H1 (cell line): ENCODE results near the gene MPZ. TPM values are rescaled to one million over a fixed set of nuclear protein-coding genes. Genes with fewer than 3 reads are reported as not detected.

ENCODE experiments used
- CTCF ChIA-PET: fragments of 300-600 bp; sonication (Branson Sonifier 250); formaldehyde crosslinking; loops from one replicate; lab custom pipeline; 2021; ENCODE audit not compliant: partially characterized antibody; lab: Charles Lee
- POLR2A ChIA-PET: fragments of 300-600 bp; sonication (Branson Sonifier 250); formaldehyde crosslinking; loops from one replicate; lab custom pipeline; 2021; ENCODE audit warnings: inconsistent platforms; ENCODE audit not compliant: partially characterized antibody; lab: Charles Lee
- DNase-seq, 2 experiments: peaks; one replicate each; pipeline versions ENCODE4 v3.0.0 to v3.0.0-alpha.2; 2010 to 2022; ENCODE audit warnings: low spot score in 2 of 2, low read depth in 1 of 2, mixed read lengths in 1 of 2
- FAIRE-seq: peaks from 2 replicates; lab custom pipeline; 2011; peaks lifted over from hg19 to GRCh38; lab: Jason Lieb, UNC
- H2AFZ ChIP-seq: 2 replicates; pipeline ENCODE4 v1.8.1; 2012; ENCODE audit warnings: low read length, inconsistent platforms
- H2AK5ac ChIP-seq: 2 replicates; pipeline ENCODE4 v1.6.1; 2013; ENCODE audit warnings: low read depth, low read length
- H2BK120ac ChIP-seq: replicated peaks from 2 replicates; pipeline ENCODE3; 2013; ENCODE audit warnings: low read depth, low read length, inconsistent platforms
- H2BK12ac ChIP-seq: 2 replicates; pipeline ENCODE4 v1.6.1; 2013; ENCODE audit warnings: low read depth, low read length
- H2BK15ac ChIP-seq: 2 replicates; pipeline ENCODE4 v1.6.1; 2013; ENCODE audit warnings: low read length
- H2BK20ac ChIP-seq: 2 replicates; pipeline ENCODE4 v1.6.1; 2013; ENCODE audit warnings: low read length
- H2BK5ac ChIP-seq: 2 replicates; pipeline ENCODE4 v1.6.1; 2013; ENCODE audit warnings: low read depth, low read length
- H3K14ac ChIP-seq: 2 replicates; pipeline ENCODE4 v1.6.1; 2013; ENCODE audit warnings: inconsistent platforms; ENCODE audit not compliant: insufficient read length
- H3K18ac ChIP-seq: 2 replicates; pipeline ENCODE4 v1.6.1; 2013; ENCODE audit warnings: low read length; ENCODE audit errors: extremely low read depth
- H3K23ac ChIP-seq: 2 replicates; pipeline ENCODE4 v1.6.1; 2013; ENCODE audit warnings: inconsistent platforms; ENCODE audit not compliant: insufficient read length
- H3K23me2 ChIP-seq: 2 replicates; pipeline ENCODE4 v1.6.1; 2013; ENCODE audit warnings: low read depth, low read length
- H3K27ac ChIP-seq: 2 replicates; pipeline ENCODE4 v1.6.1; 2011; ENCODE audit warnings: low read depth, low read length, inconsistent platforms
- H3K27me3 ChIP-seq, 4 experiments: replicated peaks in 1 of 4; 1 replicate in 1 of 4; 2 replicates in 3 of 4; pipeline versions ENCODE4 v1.6.1 to v1.8.1; 2011 to 2013; ENCODE audit warnings: low read length in 3 of 4, mild to moderate bottlenecking in 3 of 4, inconsistent platforms in 2 of 4, mixed read lengths in 2 of 4, moderate library complexity in 1 of 4; ENCODE audit not compliant: control insufficient read depth in 3 of 4, insufficient read depth in 3 of 4; ENCODE audit errors: extremely low read depth in 1 of 4
- H3K36me3 ChIP-seq, 4 experiments: 2 replicates each; pipeline versions ENCODE4 v1.6.1 to v1.8.1; 2011 to 2013; ENCODE audit warnings: mild to moderate bottlenecking in 4 of 4, low read length in 3 of 4, moderate library complexity in 2 of 4, control low read depth in 1 of 4, inconsistent platforms in 1 of 4; ENCODE audit not compliant: insufficient read depth in 4 of 4, control insufficient read depth in 2 of 4
- H3K4ac ChIP-seq: replicated peaks from 2 replicates; pipeline ENCODE3; 2013; ENCODE audit warnings: low read length, low read depth, mixed read lengths, inconsistent platforms; ENCODE audit not compliant: insufficient read length
- H3K4me1 ChIP-seq, 4 experiments: replicated peaks in 1 of 4; 1 replicate in 1 of 4; 2 replicates in 3 of 4; pipeline versions ENCODE4 v1.6.1 to v1.8.1; 2011 to 2013; ENCODE audit warnings: low read length in 3 of 4, inconsistent platforms in 2 of 4, mixed read lengths in 1 of 4; ENCODE audit not compliant: insufficient read depth in 4 of 4, control insufficient read depth in 3 of 4
- H3K4me2 ChIP-seq, 2 experiments: 2 replicates each; pipeline versions ENCODE4 v1.6.1 to v1.8.1; 2011 to 2013; ENCODE audit warnings: low read depth in 2 of 2, low read length in 2 of 2, control low read depth in 1 of 2, inconsistent platforms in 1 of 2, mild to moderate bottlenecking in 1 of 2; ENCODE audit not compliant: insufficient read depth in 1 of 2
- H3K4me3 ChIP-seq, 4 experiments: fragments of 200-600, 300-600 bp in 1 of 4; sonication (generic), shearing (Covaris generic), sonication (Bioruptor Twin) in 1 of 4; 2 replicates each; pipeline versions ENCODE4 v1.5.1 to v1.8.1; 2011 to 2016; ENCODE audit warnings: low read length in 4 of 4, low read depth in 3 of 4, control low read depth in 2 of 4, inconsistent platforms in 2 of 4, mild to moderate bottlenecking in 2 of 4, mixed read lengths in 1 of 4, moderate library complexity in 1 of 4; ENCODE audit not compliant: insufficient read depth in 2 of 4; ENCODE audit errors: extremely low read depth in 1 of 4
- H3K56ac ChIP-seq: replicated peaks from 2 replicates; pipeline ENCODE3; 2013; ENCODE audit warnings: low read depth, mild to moderate bottlenecking, mixed read lengths, low read length, inconsistent platforms; ENCODE audit not compliant: insufficient read length
- H3K79me1 ChIP-seq: 2 replicates; pipeline ENCODE4 v1.6.1; 2013; ENCODE audit warnings: low read depth, low read length, control low read depth
- H3K79me2 ChIP-seq, 2 experiments: 2 replicates each; pipeline versions ENCODE4 v1.6.1 to v1.8.1; 2012 to 2013; ENCODE audit warnings: low read length in 2 of 2, mild to moderate bottlenecking in 2 of 2, inconsistent platforms in 1 of 2; ENCODE audit not compliant: insufficient read depth in 2 of 2, control insufficient read depth in 1 of 2
- H3K9ac ChIP-seq, 4 experiments: replicated peaks in 1 of 4; 1 replicate in 1 of 4; 2 replicates in 3 of 4; pipeline versions ENCODE4 v1.6.1 to v1.8.1; 2011 to 2013; ENCODE audit warnings: low read depth in 3 of 4, low read length in 3 of 4, control low read depth in 2 of 4, mild to moderate bottlenecking in 2 of 4, moderate library complexity in 2 of 4, inconsistent platforms in 1 of 4; ENCODE audit errors: extremely low read depth in 1 of 4
- H3K9me3 ChIP-seq, 2 experiments: 2 replicates each; pipeline versions ENCODE4 v1.6.1 to v1.8.1; 2012 to 2013; ENCODE audit warnings: mild to moderate bottlenecking in 2 of 2, moderate library complexity in 2 of 2, control low read depth in 1 of 2, inconsistent platforms in 1 of 2, low read depth in 1 of 2, low read length in 1 of 2, mixed read lengths in 1 of 2; ENCODE audit not compliant: insufficient read depth in 2 of 2
- H4K20me1 ChIP-seq, 2 experiments: replicated peaks in 1 of 2; 2 replicates each; pipeline versions ENCODE3 to v1.8.1; 2011 to 2013; ENCODE audit warnings: inconsistent platforms in 2 of 2, low read length in 2 of 2, mild to moderate bottlenecking in 1 of 2; ENCODE audit not compliant: insufficient read depth in 2 of 2, control insufficient read depth in 1 of 2
- H4K5ac ChIP-seq: 2 replicates; pipeline ENCODE4 v1.6.1; 2013; ENCODE audit warnings: low read length, low read depth, mixed read lengths, inconsistent platforms; ENCODE audit not compliant: insufficient read length
- H4K8ac ChIP-seq: 2 replicates; pipeline ENCODE4 v1.8.0; 2013; ENCODE audit warnings: mild to moderate bottlenecking, moderate library complexity, low read length, inconsistent platforms; ENCODE audit not compliant: insufficient read depth; ENCODE audit errors: extremely low read depth
- H4K91ac ChIP-seq: replicated peaks from 2 replicates; pipeline ENCODE3; 2013; ENCODE audit warnings: low read length, mixed read lengths, inconsistent platforms; ENCODE audit not compliant: insufficient read length
- CBX5 ChIP-seq: fragments of 300-800, 300-1000 bp; sonication (generic); IDR thresholded peaks from 2 replicates; pipeline ENCODE4 v1.7.1; 2016; ENCODE audit warnings: antibody characterized with exemption, low read length, low read depth
- EZH2 ChIP-seq: fragments of 200-600 bp; sonication (generic); IDR thresholded peaks from 2 replicates; pipeline ENCODE4 v1.7.1; 2012; ENCODE audit warnings: low read depth, mild to moderate bottlenecking, moderate library complexity, low read length, inconsistent platforms; ENCODE audit not compliant: severe bottlenecking
- MAFK ChIP-seq: IDR thresholded peaks from 2 replicates; pipeline ENCODE4 v1.6.1; 2012; ENCODE audit warnings: low read depth, mild to moderate bottlenecking, improper control_type of control experiment, low read length
- MAX ChIP-seq: IDR thresholded peaks from 2 replicates; pipeline ENCODE4 v1.6.1; 2012; ENCODE audit warnings: inconsistent platforms
- SP2 ChIP-seq: IDR thresholded peaks from 2 replicates; pipeline ENCODE4 v1.6.1; 2012; ENCODE audit warnings: mild to moderate bottlenecking, low read length, inconsistent platforms
- YY1 ChIP-seq: IDR thresholded peaks from 2 replicates; pipeline ENCODE4 v1.6.1; 2011; ENCODE audit warnings: low read depth, mild to moderate bottlenecking, low read length
- WGBS, 2 experiments: shearing (Covaris generic) in 1 of 2; methylation state at CpG; one replicate each; pipeline versions ENCODE4 v1.1.6 to v1.1.7; 2013 to 2015; ENCODE audit warnings: low lambda C conversion rate in 2 of 2, mixed read lengths in 2 of 2, inconsistent platforms in 1 of 2, low coverage in 1 of 2, missing lambda C conversion rate in 1 of 2; ENCODE audit not compliant: insufficient replicate concordance in 2 of 2, insufficient coverage in 1 of 2, insufficient read length in 1 of 2; ENCODE audit errors: extremely low coverage in 1 of 2, missing lambda C conversion rate in 1 of 2; 5-methylcytosine and 5-hydroxymethylcytosine counted together
- polyA plus RNA-seq, 7 experiments: library from polyadenylated mRNA; depleted of rRNA in 3 of 7; stranded (reverse) in 5 of 7; unstranded in 2 of 7; fragments of >200 nt in 5 of 7; fragments of 200-250 nt in 2 of 7; gene quantifications; 1 replicate in 5 of 7; 2 replicates in 1 of 7; 4 replicates in 1 of 7; pipeline versions ENCODE4 v1.2.1 to v1.2.3, GENCODE V29; 2011 to 2013; ENCODE audit warnings: missing spikeins in 2 of 7, mixed read lengths in 2 of 7
- total RNA-seq: library from RNA; stranded (reverse); fragmentation: NEBNext Ultra II Directional; extraction: Animal tissue kit (Norgen Biotek cat#: 25700); gene quantifications from 2 replicates; pipeline ENCODE4 v1.2.1, GENCODE V29; 2021

MPZ gene
- total and polyA plus RNA-seq, 2 of the 8 experiments (the other 6 are each of a cell fraction or from before 2014, with no cell fraction given) = 4.1 to 5.1 TPM

DNA sequence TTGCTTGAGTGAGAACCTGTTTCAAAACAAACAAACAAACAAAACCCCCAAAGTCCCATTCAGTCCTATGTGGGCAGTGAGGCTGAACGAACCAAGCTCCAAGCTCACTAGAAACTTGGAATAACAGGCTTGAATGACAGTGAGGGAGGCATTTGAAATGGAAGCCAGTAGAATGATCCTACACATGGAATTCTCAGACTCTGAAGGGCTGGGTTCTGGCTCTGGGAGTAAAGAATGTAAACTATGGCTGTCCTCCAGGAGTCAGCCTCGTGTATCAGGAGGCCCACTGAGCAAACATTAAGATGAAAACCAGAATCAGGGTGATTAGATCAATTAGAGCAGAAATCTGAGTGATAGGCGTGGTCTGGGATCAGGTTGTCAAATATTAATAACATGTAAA, 36.4 kb downstream of the MPZ start:
- Histone ChIP-seq H2AK5ac (no peak overlapping the region), H3K18ac (no peak overlapping the region), H2AFZ (no peak overlapping the region), H4K8ac (no peak overlapping the region), H3K9ac (no peak overlapping the region), H3K9me3 (no peaks in the 10 kb centered on the region), H4K20me1 (no peaks in the 10 kb centered on the region), H3K4me1 (no peaks in the 10 kb centered on the region), H3K79me1 (no peaks in the 10 kb centered on the region), H3K56ac (no peak overlapping the region), H2BK15ac (no peak overlapping the region), H2BK5ac (no peak overlapping the region), H3K4ac (no peak overlapping the region), H3K23me2 (no peaks in the 10 kb centered on the region), H2BK120ac (no peak overlapping the region), H3K36me3 (no peaks in the 10 kb centered on the region), H3K27ac (no peak overlapping the region), H2BK20ac (no peak overlapping the region), H3K27me3 (no peaks in the 10 kb centered on the region), H3K4me3 (no peak overlapping the region), H3K14ac (no peak overlapping the region), H3K79me2 (no peaks in the 10 kb centered on the region), H4K5ac (no peak overlapping the region), H4K91ac (no peak overlapping the region), H3K23ac (no peak overlapping the region), H2BK12ac (no peak overlapping the region), H3K4me2 (no peak overlapping the region)
- no peak for FAIRE-seq
- 78% methylated on average over 3 of the region's 3 CpGs; no CpG with 5 or more reads in 1 of the 2 experiments for WGBS, 2 experiments
- DNase-seq = no peak
- CTCF ChIA-PET = interaction anchor here (1.0 to 2.7 kb wide), 10 partner anchors 9 to 82 kb away, joined by 3 to 16 read pairs (median 4); no protein-coding TSS in a partner anchor
- POLR2A ChIA-PET = interaction anchor here (0.9 to 1.4 kb wide), 4 partner anchors 9 to 16 kb away, joined by 3 to 4 read pairs (median 3); no protein-coding TSS in a partner anchor
- TF ChIP-seq SP2 (no peak), YY1 (no peak), EZH2 (no peak), MAX (no peak), MAFK (no peak), CBX5 (no peak)
